K562 (cell line): Measurements from ENCODE around the gene KCNH8. TPM values are rescaled to one million over a fixed set of nuclear protein-coding genes. Genes with fewer than 3 reads are reported as not detected.

ENCODE experiments used
- ATAC-seq: fragments of 200-7000 bp; cut with Tn5 transposase; 3 replicates; pipeline ENCODE4 v1.9.1; 2020; ENCODE audit warnings: moderate library complexity
- BruUV-seq: library from RNA; stranded (reverse); fragments of 400-500 nt; replicated peaks from 2 replicates; lab custom pipeline; 2021; lab: Mats Ljungman, UMichigan
- CTCF ChIA-PET: fragments of 300-600 bp; formaldehyde crosslinking; extraction: SDS; loops from one replicate; lab custom pipeline; 2021; ENCODE audit warnings: low intra/inter-chr PET ratio; lab: Yijun Ruan, JAX
- POLR2A ChIA-PET: fragments of 300-600, 350-650 bp; sonication (Branson Sonifier 250); formaldehyde crosslinking; extraction: SDS; loops from one replicate; lab custom pipeline; 2021; ENCODE audit warnings: antibody characterized with exemption, inconsistent platforms; lab: Yijun Ruan, JAX
- DNase-seq, 4 experiments: peaks; one replicate each; pipeline versions ENCODE4 v3.0.0 to v3.0.0-alpha.2; 2011 to 2018; ENCODE audit warnings: low spot score in 3 of 4, mixed read lengths in 3 of 4; ENCODE audit errors: extremely low read depth in 1 of 4
- FAIRE-seq: peaks from 2 replicates; lab custom pipeline; 2011; peaks lifted over from hg19 to GRCh38; lab: Jason Lieb, UNC
- H2AFZ ChIP-seq: 2 replicates; pipeline ENCODE4 v1.6.0; 2011; ENCODE audit warnings: low read depth, low read length, control low read depth, inconsistent platforms
- H3K27ac ChIP-seq: fragments of 200-600 bp; 3 replicates; pipeline ENCODE4 v1.8.0; 2011; ENCODE audit warnings: low read depth, mild to moderate bottlenecking, control low read depth, inconsistent platforms, low read length, moderate library complexity, mixed read lengths; ENCODE audit errors: extremely low read depth
- H3K27me3 ChIP-seq, 2 experiments: fragments of 300-600 bp in 1 of 2; 2 replicates in 1 of 2; 3 replicates in 1 of 2; pipeline versions ENCODE4 v1.6.0 to v1.8.0; 2011; ENCODE audit warnings: inconsistent platforms in 2 of 2, low read length in 2 of 2, mild to moderate bottlenecking in 1 of 2, mixed read lengths in 1 of 2, moderate library complexity in 1 of 2; ENCODE audit not compliant: control insufficient read depth in 2 of 2, insufficient read depth in 2 of 2
- H3K36me3 ChIP-seq: fragments of 300-600 bp; 3 replicates; pipeline ENCODE4 v1.8.0; 2011; ENCODE audit warnings: mild to moderate bottlenecking, low read length, inconsistent platforms; ENCODE audit not compliant: control insufficient read depth, insufficient read depth
- H3K4me1 ChIP-seq, 2 experiments: fragments of 200-600 bp in 1 of 2; replicated peaks in 1 of 2; 2 replicates in 1 of 2; 3 replicates in 1 of 2; pipeline versions ENCODE4 v1.5.1 to v1.8.0; 2011; ENCODE audit warnings: inconsistent platforms in 2 of 2, low read length in 2 of 2, mild to moderate bottlenecking in 1 of 2, mixed read lengths in 1 of 2, moderate library complexity in 1 of 2; ENCODE audit not compliant: control insufficient read depth in 2 of 2, insufficient read depth in 2 of 2
- H3K4me2 ChIP-seq: 2 replicates; pipeline ENCODE4 v1.6.1; 2011; ENCODE audit warnings: low read length, control low read depth, inconsistent platforms, mixed read lengths; ENCODE audit not compliant: insufficient read depth
- H3K4me3 ChIP-seq: fragments of 200-600 bp; sonication (generic), shearing (Covaris generic); 2 replicates; pipeline ENCODE4 v1.5.1; 2016; ENCODE audit warnings: control low read depth, inconsistent platforms
- H3K79me2 ChIP-seq: fragments of 200-600 bp; 3 replicates; pipeline ENCODE4 v1.8.0; 2011; ENCODE audit warnings: low read length, inconsistent platforms; ENCODE audit not compliant: control insufficient read depth, insufficient read depth
- H3K9ac ChIP-seq, 2 experiments: 2 replicates each; pipeline versions ENCODE4 v1.6.0 to v1.6.1; 2011; ENCODE audit warnings: low read depth in 2 of 2, low read length in 2 of 2, control low read depth in 1 of 2, inconsistent platforms in 1 of 2, mild to moderate bottlenecking in 1 of 2, mixed read lengths in 1 of 2; ENCODE audit not compliant: insufficient read depth in 1 of 2
- H3K9me1 ChIP-seq: one replicate; pipeline ENCODE4 v1.6.0; 2011; ENCODE audit warnings: inconsistent platforms, mild to moderate bottlenecking, low read length, moderate library complexity; ENCODE audit not compliant: control insufficient read depth, insufficient read depth
- H3K9me3 ChIP-seq: replicated peaks from 2 replicates; pipeline ENCODE4 v1.5.1; 2011; ENCODE audit warnings: low read depth, low read length, inconsistent platforms; ENCODE audit not compliant: control insufficient read depth, insufficient read depth
- H4K20me1 ChIP-seq: replicated peaks from 2 replicates; pipeline ENCODE4 v1.6.1; 2011; ENCODE audit warnings: low read length, inconsistent platforms, mixed read lengths; ENCODE audit not compliant: control insufficient read depth, insufficient read depth
- BCL6 ChIP-seq: fragments of 250-450 bp; sonication (Bioruptor Pico); IDR thresholded peaks from 2 replicates; pipeline ENCODE4 v1.4.0; 2020
- C11orf30 ChIP-seq: fragments of 450-650 bp; IDR thresholded peaks from 2 replicates; pipeline ENCODE4 v1.6.1; 2016; ENCODE audit warnings: low read depth, mild to moderate bottlenecking
- CBFA2T3 ChIP-seq: fragments of 450-650 bp; IDR thresholded peaks from 2 replicates; pipeline ENCODE4 v1.6.1; 2017
- CC2D1A ChIP-seq: fragments of 450-650 bp; IDR thresholded peaks from 2 replicates; pipeline ENCODE4 v1.6.1; 2017; ENCODE audit warnings: mild to moderate bottlenecking
- ELK3 ChIP-seq: fragments of 450-650 bp; formaldehyde crosslinking; IDR thresholded peaks from 2 replicates; pipeline ENCODE4 v1.4.0; 2020; ENCODE audit warnings: mild to moderate bottlenecking
- GTF2F1 ChIP-seq: IDR thresholded peaks from 2 replicates; pipeline ENCODE4 v1.6.1; 2011; ENCODE audit warnings: low read depth, low read length, improper control_type of control experiment
- HDAC3 ChIP-seq: fragments of 450-650 bp; IDR thresholded peaks from 2 replicates; pipeline ENCODE4 v1.6.1; 2018; ENCODE audit warnings: borderline replicate concordance, mild to moderate bottlenecking, moderate library complexity; ENCODE audit not compliant: partially characterized antibody
- HOXB6 ChIP-seq: fragments of 250-450 bp; sonication (Bioruptor Pico); IDR thresholded peaks from 2 replicates; pipeline ENCODE4 v1.5.1; 2022; ENCODE audit warnings: mild to moderate bottlenecking, borderline replicate concordance
- MAFG ChIP-seq: fragments of 450-650 bp; conservative IDR thresholded peaks from 2 replicates; pipeline ENCODE4 v1.6.1; 2016; ENCODE audit warnings: missing genetic modification characterization, missing compliant biosample characterization
- MITF ChIP-seq: IDR thresholded peaks from 2 replicates; pipeline ENCODE4 v1.6.1; 2014; ENCODE audit warnings: antibody characterized with exemption
- MLLT1 ChIP-seq, 2 experiments: fragments of 450-650 bp; IDR thresholded peaks; 2 replicates each; pipeline ENCODE4 v1.6.1; 2016
- RFX1 ChIP-seq: fragments of 450-650 bp; IDR thresholded peaks from 2 replicates; pipeline ENCODE4 v1.6.1; 2016; ENCODE audit warnings: mild to moderate bottlenecking, moderate library complexity
- SREBF2 ChIP-seq: sonication (generic); formaldehyde crosslinking; IDR thresholded peaks from 2 replicates; pipeline ENCODE4 v1.4.0; 2020; ENCODE audit warnings: mild to moderate bottlenecking, missing genetic modification reagents
- SRF ChIP-seq, 2 experiments: fragments of 250-450, 450-650 bp in 1 of 2; sonication (Bioruptor Pico) in 1 of 2; sonication (generic) in 1 of 2; formaldehyde crosslinking; IDR thresholded peaks; 2 replicates each; pipeline versions ENCODE4 v1.5.0 to v1.5.1; 2020 to 2022; ENCODE audit warnings: mild to moderate bottlenecking in 1 of 2, missing genetic modification reagents in 1 of 2
- ZNF174 ChIP-seq: fragments of 250-450 bp; sonication (Bioruptor Pico); IDR thresholded peaks from 2 replicates; pipeline ENCODE4 v1.4.0; 2020; ENCODE audit warnings: mild to moderate bottlenecking
- ZNF316 ChIP-seq: fragments of 450-650 bp; IDR thresholded peaks from 2 replicates; pipeline ENCODE4 v1.6.1; 2016
- ZNF518B ChIP-seq: fragments of 250-450 bp; sonication (Bioruptor Pico); IDR thresholded peaks from 2 replicates; pipeline ENCODE4 v1.5.0; 2021; ENCODE audit warnings: mild to moderate bottlenecking, moderate library complexity
- in situ Hi-C: fragments of 300-500 bp; cut with MboI; formaldehyde crosslinking; loops from 4 replicates; pipeline ENCODE4 v1.15.0; 2018; ENCODE audit warnings: inconsistent platforms, mixed read lengths
- intact Hi-C: fragments of 100-400 bp; cut with micrococcal nuclease; formaldehyde crosslinking; loops from 2 replicates; pipeline ENCODE4 v1.14.2; 2022
- polyA plus RNA-seq, 8 experiments: library from polyadenylated mRNA; depleted of rRNA in 4 of 8; stranded (reverse) in 5 of 8; unstranded in 3 of 8; fragments of >200 nt; fragmentation: Nextera tagmentation in 2 of 8; fragmentation: Illumina TruSeq in 1 of 8; extraction: Ambion mirVana in 2 of 8; extraction: Trizol in 1 of 8; gene quantifications; 2 replicates each; pipeline versions ENCODE4 v1.2.1 to v1.2.3, GENCODE V29; 2011 to 2014; ENCODE audit warnings: inconsistent platforms in 1 of 8, missing spikeins in 1 of 8
- total RNA-seq, 7 experiments: library from RNA; depleted of rRNA in 6 of 7; stranded (reverse); fragments of >200 nt in 6 of 7; fragmentation: Illumina TruSeq in 2 of 7; extraction: Trizol in 2 of 7; gene quantifications; 2 replicates each; pipeline versions ENCODE4 v1.2.1 to v1.2.3, GENCODE V29; 2011 to 2021; ENCODE audit warnings: low replicate concordance in 1 of 7

Gene KCNH8
- total and polyA plus RNA-seq, 9 of the 15 experiments (the other 6 are each of a cell fraction or from before 2014, with no cell fraction given): 0.02 to 0.08 (median 0.04) TPM; not detected in 6

- no peaks in the 10 kb centered on the region for H3K4me1 ChIP-seq
- intact Hi-C loops (no loop called here), in situ Hi-C loops (no loop called here)
- no peak for DNase-seq
- no peak for FAIRE-seq
- peaks cover 2% of the 10 kb centered on the region for H3K9me3 ChIP-seq
- no peak for ATAC-seq
- no TSS peak for BruUV-seq
- H3K79me2 ChIP-seq: no peaks in the 10 kb centered on the region
- no peak overlapping the region for H3K27ac ChIP-seq
- H3K4me2 ChIP-seq: no peak overlapping the region
- H3K36me3 ChIP-seq: no peaks in the 10 kb centered on the region
- H4K20me1 ChIP-seq: no peaks in the 10 kb centered on the region
- no peak overlapping the region for H2AFZ ChIP-seq
- CTCF ChIA-PET: no interaction called here
- no peak overlapping the region for H3K9ac ChIP-seq
- POLR2A ChIA-PET: no interaction called here
- H3K9me1 ChIP-seq: no peaks in the 10 kb centered on the region
- no peak overlapping the region for H3K4me3 ChIP-seq
- H3K27me3 ChIP-seq: no peaks in the 10 kb centered on the region
- peak; percentile 28; the same call in 1 of the 2 replicates for TF ChIP-seq MAFG (tag)
- no peak for TF ChIP-seq SRF (CRISPR knock-in tag; IDR thresholded peaks at IDR 0.05)
- no peak for TF ChIP-seq MLLT1 (IDR thresholded peaks at IDR 0.05)
- no peak for TF ChIP-seq SREBF2
- no peak for TF ChIP-seq CBFA2T3
- peak; percentile 78 for TF ChIP-seq ZNF316
- no peak for TF ChIP-seq MITF
- no peak for TF ChIP-seq HDAC3
- no peak for TF ChIP-seq ZNF518B (CRISPR knock-in tag)
- peak; percentile 43; the same call in 1 of the 2 replicates for TF ChIP-seq C11orf30
- no peak for TF ChIP-seq ZNF174 (CRISPR knock-in tag)
- TF ChIP-seq RFX1: no peak
- TF ChIP-seq CC2D1A: no peak
- TF ChIP-seq BCL6 (CRISPR knock-in tag): no peak
- no peak for TF ChIP-seq HOXB6 (CRISPR knock-in tag)
- TF ChIP-seq ELK3 (CRISPR knock-in tag): no peak
- no peak for TF ChIP-seq GTF2F1
Observed at GRCh38 chr3:19439944-19440343, 291.6 kb downstream of the KCNH8 start.
